Stimulated activated CD4-positive, alpha-beta T cell treated with anti-CD3 and anti-CD28 coated beads, TNF-alpha, amount 100 ng/mL, for 48 hours (primary cell): ENCODE data around the gene PCIF1.
A peak's percentile ranks its signal among the peaks of the same experiment; 100 is the strongest.
"Not testable (repeated sequence)": the region's sequence is repeated elsewhere in the genome, so short reads cannot be mapped to it uniquely, and the experiment has no call there.

Source experiments
- DNase-seq, 3 donors: peaks; one replicate each; pipeline ENCODE4 v3.0.0-alpha.2; 2020; ENCODE audit warnings: low read depth in 3 of 3

The PCIF1 gene

GRCh38 chr20:45934586-45935415 lies at the start of gene PCIF1:
TSS of gene PCIF1 (plus strand) at chr20:45934683. CDS start at chr20:45939000, 4,317 bp downstream.
- DNase-seq: peak; percentile 96 to 97 (median 96)

- DNase-seq: no peak
These were observed 47.7 kb upstream of the PCIF1 start for GRCh38 chr20:45886590-45887345.

- no peak for DNase-seq
These were observed 47.2 kb upstream of the PCIF1 start, which contains the start of gene SPATA25 for GRCh38 chr20:45887346-45887715. TSS of gene SPATA25 (minus strand) at chr20:45887622. CDS start at chr20:45887590, 32 bp downstream.

GRCh38 chr20:45888681-45889080 lies 45.8 kb upstream of the PCIF1 start:
- DNase-seq: no peak

- DNase-seq: peak in 2 of 3 donors; percentile 29 to 48
These were observed 44.2 kb upstream of the PCIF1 start for GRCh38 chr20:45890077-45890984.

- DNase-seq: peak; percentile 74 to 76 (median 75)
These were observed 43.2 kb upstream of the PCIF1 start, which contains the start of the genes CTSA and NEURL2 for GRCh38 chr20:45890985-45891983. TSS of gene CTSA (plus strand) at chr20:45891335. CDS start at chr20:45891569, 234 bp downstream. TSS of gene NEURL2 (minus strand) at chr20:45891208. CDS start at chr20:45890991, 217 bp downstream.

GRCh38 chr20:45892049-45892825 lies 42.2 kb upstream of the PCIF1 start:
- no peak for DNase-seq

GRCh38 chr20:45892828-45893500 lies 41.5 kb upstream of the PCIF1 start:
- no peak for DNase-seq

- DNase-seq: no peak
These were observed 40.7 kb upstream of the PCIF1 start for GRCh38 chr20:45893831-45894230.

GRCh38 chr20:45894797-45895196 lies 39.7 kb upstream of the PCIF1 start:
- DNase-seq: no peak

- no peak for DNase-seq
These were observed 37.8 kb upstream of the PCIF1 start for GRCh38 chr20:45896641-45897161.

- no peak for DNase-seq
These were observed 37.2 kb upstream of the PCIF1 start for GRCh38 chr20:45897289-45897688.

GRCh38 chr20:45897692-45898091 lies 36.8 kb upstream of the PCIF1 start:
- no peak for DNase-seq

- DNase-seq: no peak
These were observed 36.2 kb upstream of the PCIF1 start for GRCh38 chr20:45898285-45898684.

- DNase-seq: no peak
These were observed 35.2 kb upstream of the PCIF1 start for GRCh38 chr20:45899046-45899835.

GRCh38 chr20:45901332-45901731 lies 33.2 kb upstream of the PCIF1 start:
- DNase-seq: not testable (repeated sequence)

GRCh38 chr20:45902199-45902701 lies 32.2 kb upstream of the PCIF1 start:
- no peak for DNase-seq
